NB4 (cell line): ENCODE results near the gene SPATA9.

Source experiments
- POLR2A ChIP-seq: IDR thresholded peaks from 2 replicates; pipeline ENCODE4 v1.6.1; 2011; ENCODE audit warnings: mild to moderate bottlenecking; ENCODE audit not compliant: insufficient read length; ENCODE audit errors: extremely low read depth
- TF ChIP-seq, protein P1 (sequence below): IDR thresholded peaks from one replicate; pipeline ENCODE4 v1.5.1; 2012; ENCODE audit warnings: low read depth, low read length
- TF ChIP-seq, protein P2 (sequence below): IDR thresholded peaks from 2 replicates; pipeline ENCODE4 v1.6.1; 2011; ENCODE audit warnings: low read depth, low read length

DNA sequence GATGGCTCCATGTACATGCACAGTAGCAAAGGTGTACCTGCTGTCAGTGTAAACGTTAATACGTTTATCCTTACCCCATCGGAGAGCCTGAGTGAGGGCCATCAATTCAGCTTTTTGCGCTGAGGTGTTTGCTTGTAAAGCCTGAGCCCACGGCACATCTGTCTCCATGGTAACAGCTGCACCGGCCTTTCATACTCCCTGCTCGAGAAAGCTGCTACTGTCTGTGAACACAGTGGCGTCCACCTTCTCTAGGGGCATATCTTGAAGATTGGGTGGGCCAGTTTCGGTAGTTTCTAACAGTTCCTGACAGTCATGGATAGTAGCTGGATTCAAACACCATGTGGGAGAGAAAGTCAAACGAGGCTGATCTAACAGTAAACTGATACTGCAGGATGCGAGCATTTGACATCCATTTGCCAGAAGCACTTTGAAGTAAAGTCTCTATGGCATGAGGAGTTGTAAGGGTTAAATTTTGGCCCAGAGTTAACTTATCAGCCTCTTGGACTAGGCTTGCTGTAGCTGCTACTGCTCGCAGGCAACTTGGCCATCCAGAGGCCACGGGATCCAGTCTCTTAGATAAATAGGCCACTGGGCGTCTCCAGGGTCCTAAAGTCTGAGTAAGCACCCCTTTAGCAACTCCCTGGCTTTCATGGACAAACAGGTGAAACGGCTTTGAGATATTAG, 27.3 kb upstream of the SPATA9 start:
- no peak for TF ChIP-seq POLR2A
- TF ChIP-seq, protein P1, sequence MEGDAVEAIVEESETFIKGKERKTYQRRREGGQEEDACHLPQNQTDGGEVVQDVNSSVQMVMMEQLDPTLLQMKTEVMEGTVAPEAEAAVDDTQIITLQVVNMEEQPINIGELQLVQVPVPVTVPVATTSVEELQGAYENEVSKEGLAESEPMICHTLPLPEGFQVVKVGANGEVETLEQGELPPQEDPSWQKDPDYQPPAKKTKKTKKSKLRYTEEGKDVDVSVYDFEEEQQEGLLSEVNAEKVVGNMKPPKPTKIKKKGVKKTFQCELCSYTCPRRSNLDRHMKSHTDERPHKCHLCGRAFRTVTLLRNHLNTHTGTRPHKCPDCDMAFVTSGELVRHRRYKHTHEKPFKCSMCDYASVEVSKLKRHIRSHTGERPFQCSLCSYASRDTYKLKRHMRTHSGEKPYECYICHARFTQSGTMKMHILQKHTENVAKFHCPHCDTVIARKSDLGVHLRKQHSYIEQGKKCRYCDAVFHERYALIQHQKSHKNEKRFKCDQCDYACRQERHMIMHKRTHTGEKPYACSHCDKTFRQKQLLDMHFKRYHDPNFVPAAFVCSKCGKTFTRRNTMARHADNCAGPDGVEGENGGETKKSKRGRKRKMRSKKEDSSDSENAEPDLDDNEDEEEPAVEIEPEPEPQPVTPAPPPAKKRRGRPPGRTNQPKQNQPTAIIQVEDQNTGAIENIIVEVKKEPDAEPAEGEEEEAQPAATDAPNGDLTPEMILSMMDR: no peak
- TF ChIP-seq, protein P2, sequence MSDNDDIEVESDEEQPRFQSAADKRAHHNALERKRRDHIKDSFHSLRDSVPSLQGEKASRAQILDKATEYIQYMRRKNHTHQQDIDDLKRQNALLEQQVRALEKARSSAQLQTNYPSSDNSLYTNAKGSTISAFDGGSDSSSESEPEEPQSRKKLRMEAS: no peak
